Endothelial cell of umbilical vein (primary cell): ENCODE data around the gene RABGGTA.

Experiments used
- CTCF ChIP-seq, 2 donors: IDR thresholded peaks; 1 replicate in 1 of 2; 2 replicates in 1 of 2; pipeline ENCODE4 v1.5.1; 2011; ENCODE audit warnings: low read length in 2 of 2, mild to moderate bottlenecking in 2 of 2, moderate library complexity in 2 of 2, control low read depth in 1 of 2, inconsistent platforms in 1 of 2, low read depth in 1 of 2; ENCODE audit not compliant: insufficient read depth in 1 of 2; ENCODE audit errors: extremely low read depth in 1 of 2
- EZH2 ChIP-seq: IDR thresholded peaks from 2 replicates; pipeline ENCODE4 v1.6.1; 2012; ENCODE audit warnings: borderline replicate concordance, low read depth, mild to moderate bottlenecking, moderate library complexity, low read length, inconsistent platforms; ENCODE audit not compliant: severe bottlenecking
- FOS ChIP-seq: IDR thresholded peaks from 2 replicates; pipeline ENCODE4 v1.6.1; 2011; ENCODE audit warnings: mild to moderate bottlenecking, low read length, moderate library complexity, borderline replicate concordance; ENCODE audit not compliant: insufficient read depth
- GATA2 ChIP-seq: IDR thresholded peaks from 2 replicates; pipeline ENCODE4 v1.7.0; 2011; ENCODE audit warnings: low read depth, mild to moderate bottlenecking, moderate library complexity, mixed read lengths, low read length; ENCODE audit not compliant: insufficient read length, insufficient read depth
- JUN ChIP-seq: IDR thresholded peaks from 2 replicates; pipeline ENCODE4 v1.6.1; 2011; ENCODE audit warnings: borderline replicate concordance, low read depth; ENCODE audit not compliant: insufficient read length, insufficient read depth
- MAX ChIP-seq: IDR thresholded peaks from 2 replicates; pipeline ENCODE4 v1.6.1; 2011; ENCODE audit not compliant: insufficient read depth, insufficient read length
- MYC ChIP-seq: IDR thresholded peaks from one replicate; pipeline ENCODE4 v1.6.1; 2011; ENCODE audit warnings: mild to moderate bottlenecking, low read depth, low read length
- POLR2A ChIP-seq: IDR thresholded peaks from 2 replicates; pipeline ENCODE4 v1.6.1; 2012; ENCODE audit warnings: low read depth, mild to moderate bottlenecking, control low read depth, low read length
- POLR2AphosphoS5 ChIP-seq: IDR thresholded peaks from 2 replicates; pipeline ENCODE4 v1.6.1; 2012; ENCODE audit warnings: low read depth, mild to moderate bottlenecking, control low read depth, low read length, moderate library complexity; ENCODE audit not compliant: insufficient read depth

GRCh38 chr14:24277071-24277470, 5.7 kb upstream of the RABGGTA start:
- TF ChIP-seq CTCF (IDR thresholded peaks at IDR 0.05; ENCODE audit: extremely low read depth in 1 of 2, insufficient read depth in 1 of 2, low read depth in 1 of 2, low read length in 2 of 2) (no peak), MAX (no peak), POLR2A (no peak), EZH2 (no peak), POLR2AphosphoS5 (no peak), GATA2 (no peak), MYC (no peak), FOS (no peak), JUN (no peak)
